Stimulated activated naive CD8-positive, alpha-beta T cell treated with anti-CD3 and anti-CD28 coated beads, Interleukin-15, Interleukin-2, amounts not matched to agents 100 ng/mL and 50 ng/mL, for 24 hours (primary cell): Measurements from ENCODE around the gene ITFG1.

ENCODE experiments used
- H3K27ac Mint-ChIP-seq: one replicate; pipeline ENCODE4 v1.8.0; 2021; ENCODE audit warnings: mild to moderate bottlenecking, mixed read lengths
- H3K27me3 Mint-ChIP-seq: one replicate; pipeline ENCODE4 v1.8.0; 2021; ENCODE audit warnings: mixed read lengths
- H3K36me3 Mint-ChIP-seq: one replicate; pipeline ENCODE4 v1.8.0; 2021; ENCODE audit warnings: low read depth, mixed read lengths
- H3K4me1 Mint-ChIP-seq: one replicate; pipeline ENCODE4 v1.8.0; 2021; ENCODE audit warnings: low read depth, mixed read lengths
- H3K4me3 Mint-ChIP-seq: one replicate; pipeline ENCODE4 v1.8.0; 2021; ENCODE audit warnings: mild to moderate bottlenecking, mixed read lengths
- H3K9me3 Mint-ChIP-seq: one replicate; pipeline ENCODE4 v1.8.0; 2021; ENCODE audit warnings: mixed read lengths

Gene ITFG1

DNA sequence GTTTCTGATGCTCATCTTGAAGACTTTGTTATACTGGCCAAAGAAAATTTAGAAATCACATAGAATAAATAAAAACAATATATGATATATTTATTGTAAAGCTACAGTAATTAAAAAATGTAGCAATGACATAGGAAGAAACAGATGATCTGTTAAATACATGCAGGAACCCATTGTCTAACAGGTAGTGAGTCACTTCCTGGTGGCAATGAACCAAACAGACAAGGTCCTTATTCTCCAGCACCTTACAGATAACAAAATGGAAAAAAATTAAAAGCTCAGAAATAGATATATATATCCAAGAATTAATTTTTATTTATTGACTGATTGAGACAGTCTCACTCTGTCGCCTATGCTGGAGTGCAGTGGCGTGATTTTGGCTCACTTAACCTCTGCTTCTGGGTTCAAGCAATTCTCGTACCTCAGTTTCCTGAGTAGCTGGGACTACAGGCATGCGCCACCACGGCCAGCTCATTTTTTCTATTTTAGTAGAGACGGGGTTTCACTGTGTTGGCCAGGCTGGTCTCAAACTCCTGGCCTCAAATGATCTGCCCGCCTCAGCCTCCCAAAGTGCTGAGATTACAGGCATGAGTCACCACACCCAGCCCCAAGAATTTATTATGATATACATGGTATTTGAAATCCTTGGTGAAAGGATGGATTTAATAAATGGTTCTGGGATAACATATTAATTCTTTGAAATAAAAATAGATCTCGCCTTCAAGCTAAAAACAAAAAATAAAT lies 324.6 kb downstream of the ITFG1 start:
- Mint-ChIP-seq H3K4me3 (no peak overlapping the region), H3K27me3 (peaks cover 3% of the 10 kb centered on the region), H3K27ac (no peak overlapping the region), H3K36me3 (no peaks in the 10 kb centered on the region), H3K9me3 (no peaks in the 10 kb centered on the region), H3K4me1 (peaks cover 11% of the 10 kb centered on the region)

DNA sequence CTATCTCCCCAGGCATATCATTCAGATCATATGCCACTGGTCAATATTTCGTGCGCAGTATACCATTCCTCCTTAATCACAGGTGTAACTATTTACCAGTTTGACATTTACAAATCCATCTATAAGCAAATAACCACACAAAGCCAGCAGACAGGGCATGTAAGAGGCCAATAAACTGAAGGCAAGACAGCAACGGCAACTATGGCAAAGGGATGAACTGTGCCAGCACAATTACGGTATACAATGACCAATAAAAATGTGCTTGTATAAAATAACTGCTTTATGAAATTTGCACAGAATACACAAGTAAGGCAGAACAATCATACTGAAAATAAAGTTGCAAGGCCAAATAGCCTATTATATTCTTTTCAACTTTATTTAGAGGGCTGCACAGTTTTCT lies 326.3 kb downstream of the ITFG1 start:
- H3K4me1 Mint-ChIP-seq, result peaks cover 11% of the 10 kb centered on the region

DNA sequence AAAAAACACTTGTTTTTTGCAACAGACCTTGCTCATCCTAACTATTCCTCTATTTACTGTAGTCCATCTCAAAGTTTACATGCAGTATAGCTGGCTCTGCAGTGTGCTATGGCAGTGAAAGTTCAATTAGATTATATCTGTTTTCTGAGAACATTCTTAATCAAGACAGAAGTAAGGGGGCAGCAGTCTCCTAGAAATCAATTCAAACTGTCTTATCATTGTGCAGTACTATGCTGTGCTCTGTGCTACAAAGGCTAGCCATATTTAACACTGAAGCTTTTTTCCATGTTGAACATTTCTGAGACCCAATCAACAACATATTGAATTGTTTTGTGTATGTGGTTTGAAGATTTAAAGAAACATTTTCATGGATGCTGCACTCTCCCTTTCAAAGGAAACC lies 328.6 kb downstream of the ITFG1 start:
- peaks cover 4% of the 10 kb centered on the region for H3K36me3 Mint-ChIP-seq

More for the DNA sequence above, 326.3 kb downstream of the ITFG1 start:
- no peaks in the 10 kb centered on the region for H3K9me3 Mint-ChIP-seq
- no peak overlapping the region for H3K27ac Mint-ChIP-seq
- H3K4me3 Mint-ChIP-seq, result no peak overlapping the region
- no peaks in the 10 kb centered on the region for H3K36me3 Mint-ChIP-seq
- H3K27me3 Mint-ChIP-seq, result peaks cover 7% of the 10 kb centered on the region

DNA sequence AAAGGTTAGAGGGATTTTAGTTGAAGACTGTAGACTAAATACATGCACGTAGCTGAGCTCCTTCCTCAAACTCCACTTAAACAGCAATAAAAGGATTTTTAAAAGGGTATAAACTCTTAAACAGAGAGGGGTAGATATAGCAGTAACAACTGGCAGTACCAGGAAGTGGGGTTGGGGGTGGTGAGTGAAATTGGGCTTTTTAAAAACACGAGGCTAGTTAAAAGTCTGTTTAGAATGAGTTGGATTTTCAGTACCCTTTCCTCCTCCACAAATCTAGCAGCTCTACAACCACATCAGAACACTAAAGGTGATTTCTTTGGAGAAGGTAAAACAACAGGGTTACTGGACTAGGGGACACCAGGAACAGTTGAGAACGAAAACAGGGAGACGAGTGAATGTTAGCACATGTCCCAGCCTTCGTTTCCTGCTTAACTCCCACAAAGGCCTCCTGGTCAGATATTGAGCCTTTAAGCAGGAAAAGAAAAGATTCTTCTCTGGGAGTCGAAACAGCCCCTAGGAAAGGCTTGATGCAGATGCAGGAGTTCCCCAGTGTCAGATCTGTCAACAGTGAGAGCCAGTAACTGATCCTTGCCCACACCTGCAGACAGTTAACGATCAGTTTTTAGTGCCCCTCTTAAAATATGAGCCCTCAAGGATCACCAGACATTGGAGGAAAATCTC lies 331.0 kb downstream of the ITFG1 start:
- H3K4me1 Mint-ChIP-seq, result no peaks in the 10 kb centered on the region
- H3K9me3 Mint-ChIP-seq, result no peaks in the 10 kb centered on the region
- H3K27ac Mint-ChIP-seq, result no peak overlapping the region
- no peak overlapping the region for H3K4me3 Mint-ChIP-seq
- H3K27me3 Mint-ChIP-seq, result peaks cover 20% of the 10 kb centered on the region
- H3K36me3 Mint-ChIP-seq, result peaks cover 13% of the 10 kb centered on the region

More for the DNA sequence above, 328.6 kb downstream of the ITFG1 start:
- peaks cover 15% of the 10 kb centered on the region for H3K27me3 Mint-ChIP-seq
- H3K9me3 Mint-ChIP-seq, result no peaks in the 10 kb centered on the region
- no peak overlapping the region for H3K27ac Mint-ChIP-seq
- H3K4me3 Mint-ChIP-seq, result no peak overlapping the region
- peaks cover 9% of the 10 kb centered on the region for H3K4me1 Mint-ChIP-seq

GRCh38 chr16:47127541-47127940 lies 333.3 kb downstream of the ITFG1 start:
- Mint-ChIP-seq H3K4me3 (no peak overlapping the region), H3K27ac (no peak overlapping the region), H3K36me3 (peaks cover 13% of the 10 kb centered on the region), H3K4me1 (no peaks in the 10 kb centered on the region), H3K9me3 (no peaks in the 10 kb centered on the region), H3K27me3 (peaks cover 25% of the 10 kb centered on the region)

GRCh38 chr16:47125757-47126156 lies 335.1 kb downstream of the ITFG1 start:
- H3K4me3 Mint-ChIP-seq, result no peak overlapping the region
- H3K27me3 Mint-ChIP-seq, result peaks cover 26% of the 10 kb centered on the region
- H3K4me1 Mint-ChIP-seq, result no peaks in the 10 kb centered on the region
- no peak overlapping the region for H3K27ac Mint-ChIP-seq
- H3K9me3 Mint-ChIP-seq, result no peaks in the 10 kb centered on the region
- H3K36me3 Mint-ChIP-seq, result peaks cover 18% of the 10 kb centered on the region

DNA sequence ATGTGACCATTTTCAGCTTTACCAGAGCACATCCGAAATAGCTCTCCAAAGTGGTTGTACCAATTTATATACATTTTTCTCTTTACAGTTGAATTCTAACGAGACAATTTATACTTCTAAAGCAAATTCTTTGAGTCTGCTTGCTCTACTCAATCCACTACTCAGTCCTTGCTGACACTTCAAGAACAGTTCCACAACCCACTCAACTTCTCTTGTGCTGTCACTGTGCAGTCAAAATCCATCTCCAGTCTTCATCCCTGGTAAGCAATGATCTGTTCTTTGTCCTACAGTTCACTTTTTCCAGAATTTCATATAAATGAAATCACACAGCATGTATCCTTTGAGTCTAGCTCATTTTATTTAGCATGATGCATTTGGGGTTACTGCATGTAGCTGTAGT lies 347.7 kb downstream of the ITFG1 start:
- Mint-ChIP-seq H3K4me3 (no peak overlapping the region), H3K36me3 (no peaks in the 10 kb centered on the region), H3K4me1 (peaks cover 13% of the 10 kb centered on the region), H3K27me3 (peaks cover 7% of the 10 kb centered on the region), H3K9me3 (no peaks in the 10 kb centered on the region), H3K27ac (no peak overlapping the region)

- H3K27ac Mint-ChIP-seq, result no peak overlapping the region
- no peaks in the 10 kb centered on the region for H3K36me3 Mint-ChIP-seq
- H3K4me3 Mint-ChIP-seq, result no peak overlapping the region
- no peaks in the 10 kb centered on the region for H3K9me3 Mint-ChIP-seq
- H3K4me1 Mint-ChIP-seq, result peaks cover 13% of the 10 kb centered on the region
- H3K27me3 Mint-ChIP-seq, result peaks cover 2% of the 10 kb centered on the region
Measured at GRCh38 chr16:47110939-47111338, 349.9 kb downstream of the ITFG1 start.

- Mint-ChIP-seq H3K9me3 (no peaks in the 10 kb centered on the region), H3K4me3 (no peak overlapping the region), H3K4me1 (peaks cover 5% of the 10 kb centered on the region), H3K36me3 (no peaks in the 10 kb centered on the region), H3K27me3 (no peaks in the 10 kb centered on the region), H3K27ac (no peak overlapping the region)
Measured at GRCh38 chr16:47109361-47109760, 351.5 kb downstream of the ITFG1 start.
